PFSK-1 (cell line): ENCODE measurements around the gene CRADD.

ENCODE experiments used
- FOXP2 ChIP-seq: optimal IDR thresholded peaks from 2 replicates; pipeline ENCODE3; 2011; ENCODE audit warnings: borderline replicate concordance, control low read depth, inconsistent platforms; ENCODE audit not compliant: insufficient read depth; ENCODE audit errors: extremely low read length, extremely low read depth
- POLR2AphosphoS5 ChIP-seq: IDR thresholded peaks from 2 replicates; pipeline ENCODE4 v1.6.1; 2012; ENCODE audit warnings: low read depth, mild to moderate bottlenecking, control low read depth, low read length, moderate library complexity
- SIN3A ChIP-seq: IDR thresholded peaks from 2 replicates; pipeline ENCODE4 v1.6.1; 2012; ENCODE audit warnings: mild to moderate bottlenecking, low read length, moderate library complexity, borderline replicate concordance; ENCODE audit not compliant: insufficient read depth
- TAF1 ChIP-seq: IDR thresholded peaks from 2 replicates; pipeline ENCODE4 v1.6.1; 2012; ENCODE audit warnings: low read length, control low read depth, borderline replicate concordance; ENCODE audit not compliant: insufficient read depth
- TF ChIP-seq, protein P1 (sequence below), 2 experiments: IDR thresholded peaks; 2 replicates each; pipeline versions ENCODE4 v1.6.1 to v1.8.0; 2011 to 2012; ENCODE audit warnings: low read depth in 2 of 2, low read length in 2 of 2, control low read depth in 1 of 2, inconsistent platforms in 1 of 2, mild to moderate bottlenecking in 1 of 2, moderate library complexity in 1 of 2; ENCODE audit not compliant: insufficient read depth in 1 of 2

The CRADD gene

DNA sequence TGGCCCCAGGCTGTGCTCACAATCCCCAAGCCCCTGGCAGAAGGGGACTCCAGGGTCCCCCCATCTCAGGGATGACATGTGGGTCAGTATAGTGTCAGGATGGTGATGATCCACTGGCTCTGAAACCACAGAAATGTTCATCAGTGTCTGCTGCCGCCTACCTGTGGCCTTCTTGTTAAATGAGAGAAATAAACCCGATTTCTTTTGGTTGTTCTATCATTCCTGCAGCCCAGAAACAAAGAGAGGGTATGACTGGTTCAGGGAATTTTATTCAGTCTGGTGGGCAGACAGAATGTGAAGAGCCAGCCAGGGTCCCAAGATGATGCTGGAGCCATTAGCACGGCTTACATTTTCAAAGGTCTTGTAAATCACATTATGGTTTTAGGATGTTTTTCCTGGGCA is 86.6 kb downstream of the CRADD start:
- TF ChIP-seq, protein P1, sequence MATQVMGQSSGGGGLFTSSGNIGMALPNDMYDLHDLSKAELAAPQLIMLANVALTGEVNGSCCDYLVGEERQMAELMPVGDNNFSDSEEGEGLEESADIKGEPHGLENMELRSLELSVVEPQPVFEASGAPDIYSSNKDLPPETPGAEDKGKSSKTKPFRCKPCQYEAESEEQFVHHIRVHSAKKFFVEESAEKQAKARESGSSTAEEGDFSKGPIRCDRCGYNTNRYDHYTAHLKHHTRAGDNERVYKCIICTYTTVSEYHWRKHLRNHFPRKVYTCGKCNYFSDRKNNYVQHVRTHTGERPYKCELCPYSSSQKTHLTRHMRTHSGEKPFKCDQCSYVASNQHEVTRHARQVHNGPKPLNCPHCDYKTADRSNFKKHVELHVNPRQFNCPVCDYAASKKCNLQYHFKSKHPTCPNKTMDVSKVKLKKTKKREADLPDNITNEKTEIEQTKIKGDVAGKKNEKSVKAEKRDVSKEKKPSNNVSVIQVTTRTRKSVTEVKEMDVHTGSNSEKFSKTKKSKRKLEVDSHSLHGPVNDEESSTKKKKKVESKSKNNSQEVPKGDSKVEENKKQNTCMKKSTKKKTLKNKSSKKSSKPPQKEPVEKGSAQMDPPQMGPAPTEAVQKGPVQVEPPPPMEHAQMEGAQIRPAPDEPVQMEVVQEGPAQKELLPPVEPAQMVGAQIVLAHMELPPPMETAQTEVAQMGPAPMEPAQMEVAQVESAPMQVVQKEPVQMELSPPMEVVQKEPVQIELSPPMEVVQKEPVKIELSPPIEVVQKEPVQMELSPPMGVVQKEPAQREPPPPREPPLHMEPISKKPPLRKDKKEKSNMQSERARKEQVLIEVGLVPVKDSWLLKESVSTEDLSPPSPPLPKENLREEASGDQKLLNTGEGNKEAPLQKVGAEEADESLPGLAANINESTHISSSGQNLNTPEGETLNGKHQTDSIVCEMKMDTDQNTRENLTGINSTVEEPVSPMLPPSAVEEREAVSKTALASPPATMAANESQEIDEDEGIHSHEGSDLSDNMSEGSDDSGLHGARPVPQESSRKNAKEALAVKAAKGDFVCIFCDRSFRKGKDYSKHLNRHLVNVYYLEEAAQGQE (IDR thresholded peaks at IDR 0.05; ENCODE audit: insufficient read depth in 1 of 2, low read depth in 2 of 2, low read length in 2 of 2), result no peak
- no peak for TF ChIP-seq FOXP2
- no peak for TF ChIP-seq SIN3A
- TF ChIP-seq POLR2AphosphoS5, result no peak
- TF ChIP-seq TAF1, result no peak

DNA sequence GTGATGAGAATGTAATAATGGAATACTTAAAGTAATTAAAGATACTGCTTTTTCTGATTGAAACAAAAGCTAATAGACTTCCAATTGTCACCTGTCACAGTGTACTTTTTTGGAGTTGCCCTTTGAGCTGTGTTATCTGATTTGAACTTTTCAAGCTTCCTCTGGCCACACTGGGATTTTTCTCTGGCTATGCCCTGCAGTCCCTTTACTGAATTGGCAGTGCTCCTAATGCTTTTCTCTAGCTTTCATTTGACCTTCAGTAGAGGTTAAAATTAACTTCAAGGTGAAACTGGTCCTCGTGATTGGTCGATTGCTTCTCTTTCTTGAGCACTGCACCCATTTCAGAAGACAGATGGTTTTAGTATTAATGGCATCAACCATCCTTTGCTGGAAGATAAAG is 89.2 kb downstream of the CRADD start:
- no peak for TF ChIP-seq TAF1
- no peak for TF ChIP-seq FOXP2
- TF ChIP-seq, protein P1 (IDR thresholded peaks at IDR 0.05; ENCODE audit: insufficient read depth in 1 of 2, low read depth in 2 of 2, low read length in 2 of 2), result no peak
- no peak for TF ChIP-seq SIN3A
- TF ChIP-seq POLR2AphosphoS5, result no peak

DNA sequence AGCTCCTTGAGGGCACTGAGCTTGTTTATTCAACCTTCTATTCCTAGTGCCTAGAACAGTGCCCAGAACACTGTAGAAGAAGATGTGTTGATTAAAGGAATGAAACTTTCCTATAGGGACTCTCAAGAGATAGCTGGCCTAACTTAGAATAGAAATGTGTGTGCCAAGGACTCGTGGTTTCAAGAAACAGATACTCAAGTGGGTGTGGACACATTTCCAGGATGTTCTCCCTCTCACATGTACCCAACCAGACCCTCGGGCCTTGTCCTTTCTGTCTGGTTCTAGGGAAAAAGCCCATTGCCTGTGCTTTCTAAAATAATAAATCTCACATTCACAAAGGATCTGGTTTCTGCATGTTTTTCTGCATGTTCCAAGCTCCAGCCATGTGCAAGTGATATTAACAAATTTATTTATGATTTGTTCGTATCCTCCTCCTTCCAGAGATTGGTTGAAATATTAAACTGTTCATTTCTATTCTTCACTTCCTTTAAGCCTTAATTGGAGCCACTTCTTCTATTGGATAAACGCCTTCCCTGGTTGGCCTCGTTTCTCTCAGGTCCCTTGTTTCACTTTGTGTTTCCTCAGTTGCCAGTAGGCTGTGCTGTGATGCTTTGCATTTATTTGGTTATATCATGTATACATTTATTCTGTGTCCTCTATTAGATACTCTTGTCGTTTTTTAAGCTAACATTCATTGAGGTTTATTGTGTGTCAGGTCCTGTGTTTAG is 89.8 kb downstream of the CRADD start:
- TF ChIP-seq, protein P1 (IDR thresholded peaks at IDR 0.05; ENCODE audit: insufficient read depth in 1 of 2, low read depth in 2 of 2, low read length in 2 of 2), result no peak
- TF ChIP-seq FOXP2 (no peak), SIN3A (no peak), POLR2AphosphoS5 (no peak), TAF1 (no peak)

DNA sequence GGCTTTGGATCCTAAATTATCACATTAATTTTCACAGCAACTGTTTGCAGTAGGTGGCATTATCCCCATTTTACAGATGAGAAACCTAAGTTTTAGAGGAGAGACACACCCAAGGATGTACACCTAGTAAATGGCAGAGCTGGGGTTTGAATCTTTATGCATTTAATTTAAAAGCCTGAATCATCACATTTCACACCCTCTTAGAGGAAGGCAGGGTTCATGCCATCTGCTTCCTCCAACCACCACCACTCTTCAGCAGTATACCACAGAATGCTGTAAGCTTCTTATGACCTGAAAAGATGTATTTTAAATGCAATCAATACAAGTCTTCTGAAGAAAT is 90.3 kb downstream of the CRADD start:
- TF ChIP-seq FOXP2, result no peak
- TF ChIP-seq TAF1, result no peak
- no peak for TF ChIP-seq SIN3A
- TF ChIP-seq POLR2AphosphoS5, result no peak
- TF ChIP-seq, protein P1 (IDR thresholded peaks at IDR 0.05; ENCODE audit: insufficient read depth in 1 of 2, low read depth in 2 of 2, low read length in 2 of 2), result no peak

DNA sequence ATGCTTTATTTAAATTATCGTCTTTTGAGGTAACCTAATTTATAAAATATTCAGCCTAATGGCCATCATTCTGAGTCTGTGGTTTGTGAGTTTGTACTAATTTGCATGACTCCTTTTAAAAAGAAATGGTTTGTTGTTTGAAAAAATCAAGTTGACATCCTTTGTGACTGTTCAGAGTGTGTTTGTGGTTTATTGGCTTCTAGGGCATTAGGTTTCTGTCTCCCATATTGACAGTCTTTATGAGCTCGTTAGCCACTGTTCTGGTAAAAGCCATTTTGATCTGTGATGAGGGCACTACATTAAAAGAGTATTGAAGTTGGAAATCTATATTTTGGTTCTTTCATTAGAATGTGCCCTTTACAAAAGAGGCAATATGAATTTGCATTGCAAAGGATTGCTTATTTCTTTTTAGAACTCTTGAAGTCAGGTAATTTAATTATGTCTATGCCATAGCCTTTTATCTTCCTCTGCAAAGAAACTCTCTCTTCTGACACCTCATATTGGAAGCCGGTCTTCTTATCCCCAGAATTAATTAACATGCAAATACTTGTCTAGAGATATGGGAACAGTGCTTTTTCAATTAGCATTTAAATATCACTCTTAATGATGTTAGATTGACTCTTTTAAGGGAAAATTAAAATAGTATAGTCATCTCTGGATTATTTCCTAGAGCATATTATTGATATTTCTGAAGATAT is 95.0 kb downstream of the CRADD start:
- TF ChIP-seq FOXP2 (no peak), POLR2AphosphoS5 (no peak), TAF1 (no peak), SIN3A (no peak)
- TF ChIP-seq, protein P1 (IDR thresholded peaks at IDR 0.05; ENCODE audit: insufficient read depth in 1 of 2, low read depth in 2 of 2, low read length in 2 of 2), result no peak
